HEK293T (cell line): ENCODE measurements around the gene HPRT1.

Experiments used
- FOXA1 ChIP-seq: fragments of 450-650 bp; IDR thresholded peaks from 2 replicates; pipeline ENCODE4 v1.6.1; 2016; ENCODE audit warnings: mild to moderate bottlenecking
- FOXK2 ChIP-seq: fragments of 450-650 bp; IDR thresholded peaks from 2 replicates; pipeline ENCODE4 v1.6.1; 2016; ENCODE audit warnings: mild to moderate bottlenecking
- FOXM1 ChIP-seq: fragments of 450-650 bp; IDR thresholded peaks from 2 replicates; pipeline ENCODE4 v1.6.1; 2017; ENCODE audit warnings: mild to moderate bottlenecking, borderline replicate concordance
- HDGF ChIP-seq: fragments of 450-650 bp; IDR thresholded peaks from 2 replicates; pipeline ENCODE4 v1.6.1; 2017; ENCODE audit warnings: antibody characterized with exemption, borderline replicate concordance
- NFRKB ChIP-seq: fragments of 450-650 bp; IDR thresholded peaks from 2 replicates; pipeline ENCODE4 v1.6.1; 2016; ENCODE audit warnings: mild to moderate bottlenecking, moderate library complexity
- TARDBP ChIP-seq: fragments of 450-650 bp; IDR thresholded peaks from 2 replicates; pipeline ENCODE4 v1.6.1; 2016

- no peak for TF ChIP-seq FOXM1
- no peak for TF ChIP-seq TARDBP
- TF ChIP-seq NFRKB: no peak
- no peak for TF ChIP-seq FOXA1
- TF ChIP-seq HDGF: no peak
- no peak for TF ChIP-seq FOXK2
Observed at GRCh38 chrX:134543288-134543687, 83.3 kb downstream of the HPRT1 start.
